Superior temporal gyrus (tissue), 1 donor: Measurements from ENCODE around the gene PARL.

Experiments
- DNase-seq: peaks from one replicate; pipeline ENCODE4 v3.0.0-alpha.2; 2016; ENCODE audit errors: extremely low spot score

PARL gene

GRCh38 chr3:183854318-183855035 lies 30.2 kb downstream of the PARL start:
- DNase-seq = no peak

GRCh38 chr3:183845608-183846288 lies 38.9 kb downstream of the PARL start:
- DNase-seq = no peak

GRCh38 chr3:183845090-183845489 lies 39.6 kb downstream of the PARL start:
- no peak for DNase-seq

DNA sequence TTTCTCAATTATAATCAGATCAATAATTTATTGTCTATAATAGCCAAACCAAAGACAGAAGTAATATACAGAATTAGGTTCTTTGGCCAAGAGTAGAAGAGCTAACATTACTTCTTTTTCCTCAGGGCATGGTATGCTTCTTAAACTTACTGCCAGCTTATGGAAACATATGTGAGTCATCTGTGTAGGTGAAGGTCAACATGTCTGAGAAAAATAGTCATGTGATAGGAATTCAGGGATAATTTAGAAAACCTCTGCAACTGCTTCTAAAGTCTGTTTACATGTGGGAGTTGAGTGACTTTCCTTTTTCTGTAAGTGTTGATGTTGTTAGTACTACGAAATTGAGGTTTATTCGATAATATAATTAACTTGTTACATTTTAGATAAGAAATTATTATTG lies 40.1 kb downstream of the PARL start:
- DNase-seq = no peak

GRCh38 chr3:183839751-183840150 lies 44.9 kb downstream of the PARL start:
- DNase-seq = no peak

DNA sequence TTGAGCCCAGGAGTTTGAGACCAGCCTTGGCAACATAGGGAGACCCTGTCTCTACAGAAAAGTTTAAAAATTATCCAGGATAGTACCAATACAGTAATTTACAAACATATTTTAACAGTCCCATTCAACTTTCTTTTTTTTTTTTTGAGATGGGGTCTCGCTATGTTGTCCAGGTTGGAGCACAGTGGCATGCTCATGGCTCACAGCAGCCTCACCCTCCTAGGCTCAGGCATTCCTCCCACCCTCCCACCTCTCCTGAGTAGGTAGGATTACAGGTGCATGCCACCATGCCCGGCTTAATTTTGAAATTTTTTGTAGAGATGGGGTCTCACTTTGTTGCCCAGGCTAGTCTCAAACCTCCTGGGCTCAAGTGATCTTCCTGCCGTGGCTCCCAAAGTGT lies 46.8 kb downstream of the PARL start:
- no peak for DNase-seq

DNA sequence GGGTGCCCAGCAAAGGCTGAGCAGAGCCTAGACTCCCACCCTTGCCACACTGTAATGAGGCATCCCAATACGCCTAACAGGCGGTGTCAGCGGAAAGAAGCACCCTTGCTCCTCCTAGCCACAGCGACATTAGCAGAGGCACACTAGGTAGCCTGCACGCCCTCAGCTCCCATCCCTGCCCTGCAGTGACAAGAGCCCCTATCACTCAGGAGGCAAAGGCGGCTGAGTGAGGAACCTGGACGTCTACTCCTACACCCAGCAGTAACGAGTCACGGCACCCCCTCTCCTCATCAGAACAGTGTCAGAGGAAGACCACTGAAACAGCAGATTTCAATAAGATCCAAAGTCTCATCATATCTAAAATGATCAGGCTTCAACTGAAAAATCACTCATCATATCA lies 47.3 kb downstream of the PARL start:
- no peak for DNase-seq

GRCh38 chr3:183833516-183833915 lies 51.2 kb downstream of the PARL start:
- no peak for DNase-seq

- DNase-seq = no peak
These were observed 54.5 kb downstream of the PARL start for GRCh38 chr3:183830187-183830586.

GRCh38 chr3:183829466-183829865 lies 55.2 kb downstream of the PARL start:
- DNase-seq = no peak

DNA sequence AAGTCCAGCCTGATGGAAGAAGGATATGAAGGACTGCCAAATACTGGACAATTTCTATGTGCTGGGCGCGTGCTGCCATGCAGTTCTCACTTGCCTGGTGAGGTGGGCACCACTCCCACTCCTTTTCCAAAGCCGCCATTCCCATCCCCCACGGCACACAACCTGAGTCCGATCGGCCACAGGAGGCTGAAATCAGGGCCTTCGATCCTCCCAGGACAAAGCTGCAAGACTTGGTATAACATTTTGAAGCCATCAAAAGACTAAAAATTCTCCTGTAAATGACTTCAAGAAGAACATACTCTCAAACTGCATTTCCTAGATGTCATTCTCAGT lies 56.2 kb downstream of the PARL start:
- no peak for DNase-seq

DNA sequence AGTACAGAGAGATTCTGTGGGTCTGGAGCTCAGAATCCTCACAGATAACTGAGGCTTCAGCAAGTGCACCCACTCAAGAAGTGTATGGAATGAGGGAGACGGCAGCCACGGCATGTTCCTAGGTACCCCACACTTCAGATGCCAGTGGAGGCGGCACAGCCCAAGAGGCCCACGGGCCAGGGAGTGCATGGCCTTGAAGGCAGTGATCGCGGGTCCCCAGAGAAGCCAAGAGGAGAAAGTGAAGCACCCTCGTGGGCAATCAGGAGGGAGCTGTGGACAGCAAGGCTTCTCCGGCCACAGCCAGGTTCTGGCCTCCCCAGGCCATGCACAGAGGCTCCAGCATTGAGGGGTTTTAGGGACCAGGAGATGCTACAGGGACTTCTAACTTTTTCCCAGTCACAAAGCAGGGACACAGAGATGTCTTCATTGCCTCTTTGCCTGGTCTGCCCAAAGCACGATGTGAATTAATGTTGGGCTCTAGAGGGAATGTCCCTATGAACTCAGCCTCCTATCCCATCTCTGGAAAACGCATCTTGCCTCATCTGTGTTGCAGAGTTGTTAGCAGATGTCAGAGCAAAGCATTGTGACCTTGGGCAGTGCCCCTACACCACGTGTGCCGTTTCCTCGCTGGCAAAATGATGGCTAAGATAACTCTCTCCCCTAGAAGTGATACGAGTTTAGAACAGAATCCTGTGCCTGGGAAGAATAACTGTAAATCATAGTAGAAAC lies 56.7 kb downstream of the PARL start:
- DNase-seq = no peak

DNA sequence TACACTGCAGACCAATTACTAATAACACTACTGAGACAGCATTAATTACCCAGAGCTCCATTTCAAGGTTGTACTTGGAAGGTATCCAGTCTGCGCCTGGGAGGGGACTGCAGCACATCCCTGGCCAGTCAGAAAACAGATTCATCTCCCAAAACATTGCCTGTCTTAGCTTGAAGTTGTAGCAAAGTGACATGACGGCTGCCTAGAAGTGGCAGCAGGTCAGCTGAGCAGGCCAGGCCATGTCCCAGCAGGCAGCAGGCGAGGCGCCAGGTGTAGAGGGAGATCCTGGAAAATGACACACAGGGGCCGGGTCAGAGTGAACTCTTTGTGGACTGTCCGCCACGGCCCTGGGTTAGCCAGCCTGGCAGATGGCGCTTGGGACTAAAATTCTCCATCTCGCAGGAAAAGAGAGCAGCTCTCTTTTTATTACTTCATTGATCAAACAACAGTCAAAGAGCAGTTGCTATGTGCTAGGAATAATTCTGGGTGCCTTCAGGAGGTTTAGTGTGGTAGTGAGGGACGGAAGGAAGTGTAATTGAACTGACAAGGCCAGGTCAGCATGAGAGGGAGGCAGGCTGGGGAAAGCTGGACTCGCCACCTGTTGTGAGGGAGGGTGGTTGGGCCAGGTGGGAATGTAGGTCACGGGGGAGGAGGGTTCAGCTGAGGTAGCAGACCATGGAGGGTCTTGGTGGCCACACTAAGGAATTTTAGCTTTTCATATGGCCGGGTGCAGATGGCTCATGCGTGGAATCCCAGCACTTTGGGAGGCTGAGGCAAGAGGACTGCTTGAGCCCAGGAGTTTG lies 58.0 kb downstream of the PARL start:
- DNase-seq = no peak

DNA sequence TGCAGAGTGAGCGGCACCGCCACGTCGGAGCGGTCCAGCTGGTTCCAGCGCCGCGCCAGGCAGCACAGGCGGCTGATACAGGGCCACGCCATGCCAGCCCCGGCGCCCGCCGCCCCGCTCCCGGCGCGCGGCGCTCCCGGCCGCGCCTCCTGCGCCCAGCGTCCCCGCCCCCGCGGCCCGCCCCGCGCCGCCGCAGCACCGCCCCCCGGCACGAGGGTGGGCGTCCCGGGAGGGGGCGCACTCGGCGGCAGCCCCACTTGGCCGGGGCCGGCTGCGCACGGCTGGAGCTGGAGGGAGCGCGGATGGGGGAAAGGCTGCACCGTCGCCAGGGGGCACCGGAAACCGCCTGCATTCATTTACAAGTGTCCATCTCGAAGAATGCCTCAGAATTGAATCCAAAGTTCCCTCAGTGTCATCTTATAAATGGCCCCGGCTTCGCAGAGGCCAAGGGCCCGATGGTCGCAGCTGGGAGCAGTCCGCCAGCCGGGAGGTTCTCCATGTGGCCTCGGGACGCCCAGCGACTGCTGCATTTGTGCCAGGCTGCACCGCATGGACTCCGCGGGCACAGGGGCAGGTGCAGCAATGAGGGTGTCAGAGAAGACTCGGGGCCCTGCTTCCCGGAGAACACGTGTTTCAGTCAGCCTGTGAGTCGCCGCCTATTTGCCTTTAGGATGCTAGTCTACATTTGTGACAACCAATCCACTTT lies 59.1 kb downstream of the PARL start, which contains the start of gene MAP6D1:
TSS of gene MAP6D1 (minus strand) at position 122 of the 706 bp plus-strand sequence. CDS start at position 92, 30 bp downstream.
- peak; percentile 84 for DNase-seq

DNA sequence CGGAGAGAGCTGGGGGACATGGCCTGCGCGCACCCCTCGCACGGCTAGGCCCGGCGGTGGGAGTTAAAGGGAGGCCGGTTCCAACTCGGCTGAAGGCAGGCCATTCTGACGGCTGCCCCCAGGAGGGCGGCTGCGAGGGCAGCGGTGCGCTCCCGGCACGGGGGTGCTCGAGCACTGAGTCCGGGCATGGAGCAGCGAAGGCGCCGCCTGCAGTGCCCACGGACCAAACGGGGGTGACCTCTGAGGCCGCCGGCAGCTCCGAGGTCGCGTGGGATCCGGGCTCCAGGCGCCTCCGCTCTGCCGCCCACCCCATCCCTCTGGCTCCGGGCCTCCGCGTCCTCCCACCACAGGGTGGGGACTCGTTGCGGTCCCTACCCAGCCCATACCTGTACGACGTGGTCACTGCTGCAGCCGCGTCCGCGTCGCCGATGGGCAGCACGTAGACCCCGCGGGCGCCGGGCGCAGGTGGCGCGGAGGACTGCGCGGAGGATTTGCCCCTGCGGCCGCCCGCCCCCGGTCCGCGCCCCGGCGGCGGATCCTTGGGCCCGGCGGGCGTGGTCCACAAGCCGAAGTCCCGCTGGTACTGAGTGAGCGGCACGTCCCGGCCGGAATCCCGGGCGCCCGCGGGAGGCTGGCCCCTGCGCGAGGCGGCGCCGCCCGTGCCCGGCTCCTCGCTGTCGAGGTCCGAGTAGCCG lies 59.8 kb downstream of the PARL start:
- DNase-seq = peak; percentile 35

GRCh38 chr3:183823963-183824362 lies 60.7 kb downstream of the PARL start:
- DNase-seq = peak; percentile 74

GRCh38 chr3:183822631-183823030 lies 62.0 kb downstream of the PARL start:
- peak; percentile 77 for DNase-seq

GRCh38 chr3:183819831-183820230 lies 64.8 kb downstream of the PARL start:
- no peak for DNase-seq

DNA sequence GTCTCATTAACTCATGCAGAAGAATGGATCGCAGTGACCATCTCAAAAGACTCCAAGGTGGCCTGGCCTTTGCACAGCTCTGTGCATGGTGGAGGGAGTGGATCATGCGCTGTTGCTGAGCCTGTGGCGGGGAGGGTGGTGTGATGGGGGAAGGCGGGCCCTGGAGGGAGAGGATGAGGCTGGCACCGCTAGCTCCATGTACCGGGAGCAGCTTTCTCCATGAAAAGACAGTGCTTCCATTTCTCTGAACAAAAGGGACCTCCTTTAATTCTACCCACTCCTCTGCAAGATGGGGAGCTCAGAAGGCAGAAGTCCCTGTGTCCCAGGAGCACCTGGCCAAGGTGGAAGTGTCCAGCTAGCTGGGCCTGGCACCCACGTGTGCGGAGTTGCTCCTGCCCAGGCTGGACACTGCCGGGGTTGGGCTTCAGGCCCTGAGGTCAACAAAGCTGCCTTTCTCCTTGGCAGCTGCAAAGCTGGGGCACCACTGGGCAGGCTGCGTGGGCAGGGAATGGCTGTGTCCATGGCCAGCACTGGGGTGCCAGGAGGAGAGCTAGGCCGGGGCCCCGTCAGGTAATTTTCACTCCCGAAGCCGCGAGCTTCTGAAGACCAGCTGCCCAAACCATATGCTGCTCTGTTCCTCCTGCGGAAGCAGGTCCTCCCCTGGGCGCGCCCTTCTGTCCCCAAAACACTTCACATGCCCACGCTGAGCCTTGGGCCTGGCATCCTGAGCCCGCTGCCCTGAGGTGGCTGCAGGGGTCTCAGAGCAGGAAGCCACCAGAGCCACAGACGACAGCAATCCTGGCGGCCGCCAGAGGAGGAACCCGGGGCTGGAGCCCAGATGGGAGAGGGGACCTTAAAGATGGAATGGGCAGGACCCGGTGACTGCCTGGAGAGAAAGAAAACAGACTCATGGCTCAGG lies 65.7 kb downstream of the PARL start:
- DNase-seq = peak; percentile 93
